ENCODE measurements around the gene MAK.

DNA sequence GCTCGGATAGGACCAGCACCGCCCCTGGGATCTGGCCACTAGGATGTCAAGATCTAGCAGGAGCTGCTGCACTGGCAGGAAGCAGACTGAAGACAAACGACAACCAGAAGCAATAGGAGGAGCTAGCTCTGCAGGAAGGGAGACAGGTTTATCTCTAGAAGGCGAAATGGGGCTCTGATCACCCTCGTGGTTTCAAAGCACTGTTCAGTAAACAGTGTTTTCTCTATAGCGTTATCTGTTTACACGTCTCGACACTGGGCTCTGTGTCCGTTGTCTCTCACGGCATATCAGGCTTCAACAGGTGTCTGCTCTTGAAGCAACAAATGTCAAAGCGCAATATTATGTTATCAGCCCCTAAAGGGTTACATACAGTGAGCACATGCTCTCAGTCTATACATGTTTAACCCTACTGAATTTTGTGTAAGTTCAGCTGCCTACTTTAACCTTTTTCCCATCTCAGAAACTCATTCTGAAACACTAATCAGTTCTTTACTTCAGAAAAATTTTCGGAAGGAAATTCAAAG lies 66.9 kb downstream of the MAK start:
- TF ChIP-seq, protein P1, sequence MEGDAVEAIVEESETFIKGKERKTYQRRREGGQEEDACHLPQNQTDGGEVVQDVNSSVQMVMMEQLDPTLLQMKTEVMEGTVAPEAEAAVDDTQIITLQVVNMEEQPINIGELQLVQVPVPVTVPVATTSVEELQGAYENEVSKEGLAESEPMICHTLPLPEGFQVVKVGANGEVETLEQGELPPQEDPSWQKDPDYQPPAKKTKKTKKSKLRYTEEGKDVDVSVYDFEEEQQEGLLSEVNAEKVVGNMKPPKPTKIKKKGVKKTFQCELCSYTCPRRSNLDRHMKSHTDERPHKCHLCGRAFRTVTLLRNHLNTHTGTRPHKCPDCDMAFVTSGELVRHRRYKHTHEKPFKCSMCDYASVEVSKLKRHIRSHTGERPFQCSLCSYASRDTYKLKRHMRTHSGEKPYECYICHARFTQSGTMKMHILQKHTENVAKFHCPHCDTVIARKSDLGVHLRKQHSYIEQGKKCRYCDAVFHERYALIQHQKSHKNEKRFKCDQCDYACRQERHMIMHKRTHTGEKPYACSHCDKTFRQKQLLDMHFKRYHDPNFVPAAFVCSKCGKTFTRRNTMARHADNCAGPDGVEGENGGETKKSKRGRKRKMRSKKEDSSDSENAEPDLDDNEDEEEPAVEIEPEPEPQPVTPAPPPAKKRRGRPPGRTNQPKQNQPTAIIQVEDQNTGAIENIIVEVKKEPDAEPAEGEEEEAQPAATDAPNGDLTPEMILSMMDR (conservative IDR thresholded peaks at IDR 0.05 in 1 of 2, IDR thresholded peaks at IDR 0.05 in 1 of 2; ENCODE audit: extremely low read depth in 1 of 2, insufficient read depth in 1 of 2, low read depth in 1 of 2, low read length in 2 of 2) = no peak
- TF ChIP-seq EZH2 (IDR thresholded peaks at IDR 0.05; ENCODE audit: borderline replicate concordance, low read length) = no peak

Data from mammary epithelial cell (primary cell).